ENCODE data around the gene OR2AE1. TPM values are rescaled to one million over a fixed set of nuclear protein-coding genes. Genes with fewer than 3 reads are reported as not detected.

The OR2AE1 gene
- total RNA-seq, 1 donor from 2014 or later = not detected

GRCh38 chr7:99918959-99919813, 42.4 kb upstream of the OR2AE1 start, which contains the start of gene TRIM4:
TRIM4 (minus strand) TSS chr7:99919530; CDS start chr7:99919401, 129 bp downstream.
- H3K27ac Mint-ChIP-seq = peak within 1 kb of the TSS; percentile 77
- H3K4me1 Mint-ChIP-seq (ENCODE audit: unreplicated experiment) = peaks cover 14% of the 10 kb centered on the region
- no peaks in the 10 kb centered on the region for H3K9me3 Mint-ChIP-seq
- H3K4me3 Mint-ChIP-seq = peak within 1 kb of the TSS; percentile 92
- DNase-seq (ENCODE audit: extremely low spot score, unreplicated experiment) = peak; percentile 73
- H3K27me3 Mint-ChIP-seq = peaks cover 3% of the 10 kb centered on the region
- TF ChIP-seq CTCF (conservative IDR thresholded peaks at IDR 0.05) = peak; percentile 30
- peaks cover 6% of the 10 kb centered on the region for H3K36me3 Mint-ChIP-seq

GRCh38 chr7:99910976-99911375, 34.1 kb upstream of the OR2AE1 start:
- no peaks in the 10 kb centered on the region for H3K4me1 Mint-ChIP-seq (ENCODE audit: unreplicated experiment)
- H3K9me3 Mint-ChIP-seq = no peaks in the 10 kb centered on the region
- no peak overlapping the region for H3K4me3 Mint-ChIP-seq
- TF ChIP-seq CTCF (conservative IDR thresholded peaks at IDR 0.05) = no peak
- H3K27ac Mint-ChIP-seq = no peak overlapping the region
- no peak for DNase-seq (ENCODE audit: extremely low spot score, unreplicated experiment)
- no peaks in the 10 kb centered on the region for H3K27me3 Mint-ChIP-seq
- H3K36me3 Mint-ChIP-seq = no peaks in the 10 kb centered on the region

- no peak overlapping the region for H3K4me3 Mint-ChIP-seq
- H3K36me3 Mint-ChIP-seq = peaks cover 9% of the 10 kb centered on the region
- DNase-seq (ENCODE audit: extremely low spot score, unreplicated experiment) = no peak
- no peaks in the 10 kb centered on the region for H3K27me3 Mint-ChIP-seq
- no peak for TF ChIP-seq CTCF (conservative IDR thresholded peaks at IDR 0.05)
- peak overlapping the region; percentile 40 for H3K27ac Mint-ChIP-seq
- no peaks in the 10 kb centered on the region for H3K4me1 Mint-ChIP-seq (ENCODE audit: unreplicated experiment)
- H3K9me3 Mint-ChIP-seq = no peaks in the 10 kb centered on the region
Observed at GRCh38 chr7:99901581-99901980, 24.7 kb upstream of the OR2AE1 start.

- Mint-ChIP-seq H3K27ac (no peak overlapping the region), H3K9me3 (no peaks in the 10 kb centered on the region), H3K4me3 (no peak overlapping the region), H3K4me1 (ENCODE audit: unreplicated experiment) (no peaks in the 10 kb centered on the region), H3K36me3 (peaks cover 9% of the 10 kb centered on the region), H3K27me3 (no peaks in the 10 kb centered on the region)
- no peak for DNase-seq (ENCODE audit: extremely low spot score, unreplicated experiment)
- TF ChIP-seq CTCF (conservative IDR thresholded peaks at IDR 0.05) = no peak
Observed at GRCh38 chr7:99899830-99900519, 23.1 kb upstream of the OR2AE1 start.

- no peak for DNase-seq (ENCODE audit: extremely low spot score, unreplicated experiment)
- peak overlapping the region; percentile 97 for H3K27ac Mint-ChIP-seq
- H3K27me3 Mint-ChIP-seq = no peaks in the 10 kb centered on the region
- no peak for TF ChIP-seq CTCF (conservative IDR thresholded peaks at IDR 0.05)
- no peaks in the 10 kb centered on the region for H3K4me1 Mint-ChIP-seq (ENCODE audit: unreplicated experiment)
- H3K36me3 Mint-ChIP-seq = peaks cover 9% of the 10 kb centered on the region
- peak overlapping the region; percentile 35 for H3K4me3 Mint-ChIP-seq
- H3K9me3 Mint-ChIP-seq = no peaks in the 10 kb centered on the region
Observed at GRCh38 chr7:99898836-99899235, 22.0 kb upstream of the OR2AE1 start.
